Esophagus squamous epithelium (tissue), 5 donors: Measurements from ENCODE around the gene GAS2L1. TPM values are rescaled to one million over a fixed set of nuclear protein-coding genes. Genes with fewer than 3 reads are reported as not detected.
A peak's percentile ranks its signal among the peaks of the same experiment; 100 is the strongest.

Source experiments
- DNase-seq: peaks from one replicate; lab custom pipeline; 2025; lab: John Stamatoyannopoulos, UW
- H3K27ac ChIP-seq, 4 donors: fragments of 200-600 bp; sonication (generic); one replicate each; pipeline ENCODE4 v1.5.1; 2016 to 2019; ENCODE audit warnings: mild to moderate bottlenecking in 1 of 4
- H3K27me3 ChIP-seq, 4 donors: fragments of 200-600 bp; sonication (generic); 1 replicate in 3 of 4; 2 replicates in 1 of 4; pipeline versions ENCODE4 v1.5.1 to v1.6.0; 2017 to 2021; ENCODE audit warnings: antibody characterized with exemption in 1 of 4
- H3K36me3 ChIP-seq, 3 donors: fragments of 200-600 bp; sonication (generic); one replicate each; pipeline ENCODE4 v1.5.1; 2016 to 2019
- H3K4me1 ChIP-seq, 3 donors: fragments of 200-600 bp; sonication (generic); one replicate each; pipeline ENCODE4 v1.5.1; 2017 to 2019
- H3K4me3 ChIP-seq, 4 donors: fragments of 200-600 bp; sonication (generic); 1 replicate in 3 of 4; 2 replicates in 1 of 4; pipeline ENCODE4 v1.5.1; 2016 to 2019; ENCODE audit warnings: mild to moderate bottlenecking in 2 of 4, moderate library complexity in 1 of 4
- H3K9me3 ChIP-seq, 3 donors: fragments of 200-600 bp; sonication (generic); one replicate each; pipeline ENCODE4 v1.5.1; 2016 to 2019
- POLR2A ChIP-seq, 4 donors: fragments of 450-650 bp; IDR thresholded peaks; one replicate each; pipeline ENCODE4 v1.6.1; 2017; ENCODE audit warnings: antibody characterized with exemption in 4 of 4, mild to moderate bottlenecking in 4 of 4, moderate library complexity in 3 of 4
- WGBS, 2 donors: methylation state at CpG; one replicate each; pipeline ENCODE4 v1.1.5; 2018; 5-methylcytosine and 5-hydroxymethylcytosine counted together
- intact Hi-C: fragments of 100-400 bp; cut with DNase I; formaldehyde crosslinking; loops from one replicate; pipeline ENCODE4 v1.15.0; 2022
- total RNA-seq, 4 donors: library from RNA; depleted of rRNA; stranded (reverse); fragments of >200 nt; gene quantifications; one replicate each; pipeline ENCODE4 v1.1.0, GENCODE V29; 2016
- TF ChIP-seq, protein P1 (sequence below), 6 experiments: fragments of 450-650 bp in 4 of 6; fragments of 200-600 bp in 2 of 6; sonication (generic) in 2 of 6; IDR thresholded peaks; one replicate each; pipeline ENCODE4 v1.5.1; 2016 to 2019; ENCODE audit warnings: antibody characterized with exemption in 6 of 6, mild to moderate bottlenecking in 4 of 6, moderate library complexity in 4 of 6
- donor health status: DM: yes; HTN: yes; CAD: no.

Gene GAS2L1
- total RNA-seq, 4 donors from 2014 or later = 26.9 to 52.1 (median 36.9) TPM

DNA sequence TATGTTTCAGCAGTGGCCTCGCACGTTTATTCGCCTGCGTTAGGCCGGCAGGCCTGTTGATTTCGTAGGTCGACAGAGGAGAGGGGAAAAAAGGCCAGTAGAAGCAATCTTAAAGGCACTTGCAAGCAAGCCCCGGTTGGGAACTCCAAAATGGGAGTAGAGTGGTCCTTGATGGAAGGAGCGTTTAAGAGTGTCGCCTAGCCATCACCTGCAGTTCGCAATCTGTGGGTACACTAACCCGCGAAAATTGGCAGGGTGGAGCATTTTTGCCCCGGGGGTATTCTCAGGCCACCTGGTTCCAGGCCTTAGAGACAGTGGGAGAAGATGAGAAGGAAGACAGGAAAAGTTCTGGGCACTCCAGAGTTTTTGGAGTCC lies 37.2 kb upstream of the GAS2L1 start:
- Histone ChIP-seq H3K4me3 (peak overlapping the region; percentile 79 to 97 (median 88)), H3K36me3 (peaks cover 9 to 48% (median 15%) of the 10 kb centered on the region in 3 donors), H3K27me3 (no peaks in the 10 kb centered on the region), H3K4me1 (peaks cover 15 to 76% (median 43%) of the 10 kb centered on the region in 3 donors), H3K9me3 (no peaks in the 10 kb centered on the region), H3K27ac (peak overlapping the region; percentile 97 to 99 (median 99))
- intact Hi-C loops = no loop called here
- WGBS, 2 donors = 1 to 2% methylated on average over 10 to 14 of the region's 14 CpGs
- TF ChIP-seq, protein P1, sequence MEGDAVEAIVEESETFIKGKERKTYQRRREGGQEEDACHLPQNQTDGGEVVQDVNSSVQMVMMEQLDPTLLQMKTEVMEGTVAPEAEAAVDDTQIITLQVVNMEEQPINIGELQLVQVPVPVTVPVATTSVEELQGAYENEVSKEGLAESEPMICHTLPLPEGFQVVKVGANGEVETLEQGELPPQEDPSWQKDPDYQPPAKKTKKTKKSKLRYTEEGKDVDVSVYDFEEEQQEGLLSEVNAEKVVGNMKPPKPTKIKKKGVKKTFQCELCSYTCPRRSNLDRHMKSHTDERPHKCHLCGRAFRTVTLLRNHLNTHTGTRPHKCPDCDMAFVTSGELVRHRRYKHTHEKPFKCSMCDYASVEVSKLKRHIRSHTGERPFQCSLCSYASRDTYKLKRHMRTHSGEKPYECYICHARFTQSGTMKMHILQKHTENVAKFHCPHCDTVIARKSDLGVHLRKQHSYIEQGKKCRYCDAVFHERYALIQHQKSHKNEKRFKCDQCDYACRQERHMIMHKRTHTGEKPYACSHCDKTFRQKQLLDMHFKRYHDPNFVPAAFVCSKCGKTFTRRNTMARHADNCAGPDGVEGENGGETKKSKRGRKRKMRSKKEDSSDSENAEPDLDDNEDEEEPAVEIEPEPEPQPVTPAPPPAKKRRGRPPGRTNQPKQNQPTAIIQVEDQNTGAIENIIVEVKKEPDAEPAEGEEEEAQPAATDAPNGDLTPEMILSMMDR (IDR thresholded peaks at IDR 0.05) = no peak
- no peak for TF ChIP-seq POLR2A (IDR thresholded peaks at IDR 0.05)
- DNase-seq = no peak

DNA sequence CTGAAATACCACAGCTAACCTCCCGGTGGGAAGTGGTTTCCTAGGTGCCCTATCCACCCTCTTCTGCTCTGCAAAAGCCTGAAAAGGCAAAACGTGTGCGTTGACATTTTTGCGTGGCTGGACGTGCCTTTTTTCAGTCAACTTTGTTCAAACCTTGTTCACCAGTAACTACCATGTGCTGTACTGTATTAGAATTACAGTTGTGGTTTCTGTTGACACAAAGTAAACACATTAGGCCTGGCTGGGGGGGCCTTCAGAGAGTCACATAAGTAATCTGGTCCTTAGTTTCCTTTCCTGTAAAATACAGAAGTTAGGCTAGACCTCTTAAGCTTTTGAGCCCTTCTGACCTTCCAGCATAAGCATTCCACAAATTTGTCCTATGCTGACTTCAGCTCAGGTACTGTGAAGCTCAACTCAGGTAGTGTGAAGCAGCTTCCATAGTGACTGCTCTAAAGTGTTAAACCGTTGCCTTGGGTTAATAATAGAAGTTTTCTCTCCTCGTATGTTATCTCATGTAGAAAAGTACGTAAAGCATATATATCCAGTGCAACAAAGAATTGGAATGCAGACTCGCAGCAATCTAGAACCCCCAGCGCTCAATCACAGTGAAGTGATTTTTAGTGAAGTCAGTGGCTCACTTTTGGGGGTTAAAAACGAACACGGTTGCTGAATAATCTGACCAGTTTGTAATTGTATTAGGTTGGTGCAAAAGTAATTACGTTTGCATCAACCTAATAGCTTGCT lies 36.5 kb upstream of the GAS2L1 start:
- Histone ChIP-seq H3K27me3 (no peaks in the 10 kb centered on the region), H3K4me3 (peak overlapping the region; percentile 79 to 97 (median 88)), H3K36me3 (peaks cover 7 to 48% (median 18%) of the 10 kb centered on the region in 3 donors), H3K4me1 (peaks cover 15 to 83% (median 43%) of the 10 kb centered on the region in 3 donors), H3K27ac (peak overlapping the region; percentile 97 to 99 (median 99)), H3K9me3 (no peaks in the 10 kb centered on the region)
- WGBS, 2 donors = 2 to 8% methylated on average over 9 to 13 of the region's 13 CpGs
- intact Hi-C loops = no loop called here
- DNase-seq = no peak
- TF ChIP-seq POLR2A (IDR thresholded peaks at IDR 0.05) = no peak
- TF ChIP-seq, protein P1 (IDR thresholded peaks at IDR 0.05) = no peak

DNA sequence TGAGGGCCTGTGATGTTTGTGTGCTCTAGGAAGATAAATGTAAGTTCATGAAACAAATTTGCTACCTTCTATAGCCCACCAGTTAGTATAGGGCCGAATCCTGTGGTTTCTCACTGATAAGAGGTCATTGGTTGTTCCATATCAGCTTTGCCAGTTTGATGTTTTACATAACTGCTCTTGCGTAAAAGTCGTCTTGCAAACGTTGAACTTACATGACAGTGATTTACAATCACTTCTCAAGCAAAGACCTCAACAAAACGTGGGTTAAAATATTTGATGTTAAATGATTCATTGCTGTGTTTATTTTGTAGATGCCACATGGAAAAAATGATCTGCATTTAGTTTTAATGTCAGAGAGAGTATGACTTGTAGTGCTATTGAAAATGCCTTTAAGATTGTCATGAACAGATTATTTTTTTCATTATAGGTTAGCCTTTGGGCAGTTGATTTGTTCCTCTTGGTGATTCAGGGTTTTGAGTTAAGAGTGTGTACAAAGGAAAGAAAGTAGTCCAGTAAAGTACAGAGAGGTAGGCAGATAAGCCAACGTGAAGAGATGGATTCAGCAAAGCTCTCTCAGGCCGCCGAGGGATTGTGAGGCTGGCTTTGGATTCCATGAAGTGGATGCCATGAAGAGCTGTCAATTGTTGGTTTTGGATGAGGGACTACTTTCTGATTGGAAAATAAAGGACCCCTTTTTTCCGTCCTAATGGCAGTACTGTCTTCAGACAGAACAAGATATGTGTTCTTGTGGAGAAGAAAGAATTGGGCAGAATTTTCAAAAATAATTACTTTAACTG lies 35.8 kb upstream of the GAS2L1 start:
- peaks cover 15 to 88% (median 47%) of the 10 kb centered on the region in 3 donors for H3K4me1 ChIP-seq
- H3K27me3 ChIP-seq = no peaks in the 10 kb centered on the region

DNA sequence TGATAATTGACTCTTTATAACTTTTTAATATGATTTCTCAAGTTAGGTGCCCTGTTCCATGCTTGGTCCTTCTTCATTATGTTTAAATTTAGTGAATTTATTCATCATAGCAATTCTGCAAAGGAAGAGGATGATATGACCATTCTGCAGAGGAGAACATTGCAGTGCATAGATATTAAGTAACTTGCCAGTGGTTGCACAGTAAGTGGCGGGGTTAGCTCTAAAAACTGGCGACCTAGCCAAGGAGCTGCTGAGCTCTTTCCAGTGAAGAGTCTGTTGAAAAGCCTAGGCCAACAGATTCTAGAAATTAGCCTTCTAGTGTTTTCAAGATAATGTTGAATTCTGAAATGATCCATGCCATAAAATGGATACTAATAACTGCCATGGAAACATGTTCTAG lies 33.8 kb upstream of the GAS2L1 start:
- no peak for DNase-seq
- TF ChIP-seq, protein P1 (IDR thresholded peaks at IDR 0.05) = no peak
- no peak overlapping the region for H3K4me3 ChIP-seq
- H3K36me3 ChIP-seq = peaks cover 11 to 63% (median 23%) of the 10 kb centered on the region in 3 donors
- peaks cover 0 to 87% (median 34%) of the 10 kb centered on the region in 3 donors for H3K4me1 ChIP-seq
- intact Hi-C loops = no loop called here
- H3K27me3 ChIP-seq = no peaks in the 10 kb centered on the region
- no peaks in the 10 kb centered on the region for H3K9me3 ChIP-seq
- WGBS, 2 donors = 65 to 69% methylated on average over 2 of the region's 2 CpGs
- H3K27ac ChIP-seq = no peak overlapping the region

More for the DNA sequence above, 35.8 kb upstream of the GAS2L1 start:
- Histone ChIP-seq H3K27ac (peak overlapping the region in 3 of 4 donors; percentile 9 to 99 (median 97)), H3K36me3 (peaks cover 0 to 48% (median 13%) of the 10 kb centered on the region in 3 donors), H3K4me3 (peak overlapping the region; percentile 79 to 97 (median 88)), H3K9me3 (no peaks in the 10 kb centered on the region)
- intact Hi-C loops = no loop called here
- TF ChIP-seq, protein P1 (IDR thresholded peaks at IDR 0.05) = no peak
- no peak for TF ChIP-seq POLR2A (IDR thresholded peaks at IDR 0.05)
- no peak for DNase-seq
- WGBS, 2 donors = 11 to 15% methylated on average over 9 of the region's 9 CpGs
